Measurements from ENCODE around the gene SYTL2. TPM values are rescaled to one million over a fixed set of nuclear protein-coding genes. Genes with fewer than 3 reads are reported as not detected.
A peak's percentile ranks its signal among the peaks of the same experiment; 100 is the strongest.
"Not testable (repeated sequence)": the region's sequence is repeated elsewhere in the genome, so short reads cannot be mapped to it uniquely, and the experiment has no call there.

SYTL2 gene
- polyA plus RNA-seq, 4 donors = 64.1 to 85.4 (median 73.8) TPM

- peak in 2 of 4 donors; percentile 58 to 63 for DNase-seq (ENCODE audit: low read depth in 4 of 4, low spot score in 3 of 4)
Observed at GRCh38 chr11:85663753-85664614, 147.0 kb downstream of the SYTL2 start.

- no peak for DNase-seq (ENCODE audit: low read depth in 4 of 4, low spot score in 3 of 4)
Observed at GRCh38 chr11:85663080-85663752, 147.7 kb downstream of the SYTL2 start.

- DNase-seq (ENCODE audit: low read depth in 4 of 4, low spot score in 3 of 4) = no peak
Observed at GRCh38 chr11:85661972-85662664, 148.8 kb downstream of the SYTL2 start.

- DNase-seq (ENCODE audit: low read depth in 4 of 4, low spot score in 3 of 4) = no peak
Observed at GRCh38 chr11:85658180-85658579, 152.8 kb downstream of the SYTL2 start.

DNA sequence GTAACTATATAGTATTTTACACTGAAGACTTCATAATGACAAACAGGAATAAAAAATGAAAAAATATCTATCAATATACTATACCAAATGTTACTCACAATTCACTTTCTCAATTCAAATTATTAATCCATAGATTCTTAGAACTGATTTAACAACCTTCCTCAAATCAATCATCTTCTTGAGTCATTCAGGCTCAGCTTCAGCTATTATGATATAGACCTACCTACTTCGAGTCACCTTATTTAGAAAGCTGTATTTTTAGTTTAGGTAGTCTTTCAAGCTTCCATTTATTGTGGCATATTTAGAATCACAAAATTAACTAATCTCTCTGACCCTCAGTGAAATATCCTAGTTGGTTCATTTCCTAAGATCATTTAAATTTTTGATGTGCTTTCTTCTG, 154.2 kb downstream of the SYTL2 start:
- DNase-seq (ENCODE audit: low read depth in 4 of 4, low spot score in 3 of 4) = no peak

DNA sequence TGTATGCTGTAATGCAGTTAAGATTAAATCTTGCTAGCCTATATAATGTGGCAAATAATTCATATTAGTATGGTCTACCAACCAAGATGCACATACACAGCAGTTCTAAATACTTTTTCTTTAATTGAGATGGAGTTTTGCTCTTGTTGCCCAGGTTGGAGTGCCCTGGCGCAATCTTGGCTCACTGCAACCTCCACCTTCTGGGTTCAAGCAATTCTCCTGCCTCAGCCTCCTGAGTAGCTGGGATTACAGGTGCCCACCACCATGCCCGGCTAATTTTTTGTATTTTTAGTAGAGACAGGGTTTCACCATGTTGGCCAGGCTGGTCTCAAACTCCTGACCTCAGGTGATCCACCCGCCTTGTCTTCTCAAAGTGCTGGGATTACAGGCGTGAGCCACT, 156.6 kb downstream of the SYTL2 start:
- DNase-seq (ENCODE audit: low read depth in 4 of 4, low spot score in 3 of 4) = not testable (repeated sequence)

DNA sequence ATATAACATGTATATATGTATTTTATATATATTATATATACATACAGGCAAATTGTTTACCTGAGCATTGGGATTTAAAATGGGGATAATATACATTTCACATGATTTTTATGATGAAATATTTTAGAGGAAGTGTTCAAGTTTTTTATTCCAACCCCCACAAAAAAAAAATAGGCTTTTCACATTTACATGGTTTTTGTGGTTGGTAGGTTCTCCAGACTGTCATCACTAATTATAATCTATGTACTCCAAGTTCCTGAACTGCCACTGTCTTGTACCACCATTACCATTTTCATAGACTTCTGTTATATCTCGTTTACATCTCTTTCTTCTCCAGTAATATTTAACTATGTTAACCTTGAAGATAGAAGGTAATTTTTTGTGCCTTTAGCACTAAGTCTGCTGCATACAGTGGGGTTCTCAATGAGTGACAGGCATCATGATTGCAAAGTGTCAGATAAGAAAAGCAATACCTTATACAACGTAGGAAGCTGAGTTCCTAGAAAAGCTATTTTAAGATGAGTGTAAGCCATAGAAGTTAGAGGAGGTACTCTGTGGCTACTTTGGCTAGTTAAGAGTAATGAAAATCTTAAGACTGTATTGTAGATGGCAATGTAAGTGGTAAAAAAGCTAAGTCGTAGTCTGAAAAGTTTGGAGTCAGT, 158.0 kb downstream of the SYTL2 start:
- DNase-seq (ENCODE audit: low read depth in 4 of 4, low spot score in 3 of 4) = no peak

DNA sequence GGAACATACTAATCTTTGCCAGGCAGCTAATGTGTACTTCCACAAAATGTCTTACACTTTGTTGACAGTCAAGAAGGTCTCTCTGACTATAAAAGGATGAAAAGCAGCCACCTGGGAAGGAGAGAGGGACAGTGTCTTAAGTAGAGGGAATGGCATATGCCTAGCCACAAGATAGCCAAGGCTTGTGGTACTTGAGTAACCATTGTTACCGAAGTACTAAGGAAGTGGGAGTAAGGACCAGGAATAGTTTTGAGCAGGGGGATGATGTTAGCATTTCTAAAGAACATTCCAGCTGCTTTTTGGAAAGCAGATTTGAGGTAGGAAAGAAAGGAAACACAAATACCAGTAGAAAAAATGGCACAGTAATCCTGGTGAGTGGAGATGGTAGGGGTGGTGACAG, 159.8 kb downstream of the SYTL2 start:
- no peak for DNase-seq (ENCODE audit: low read depth in 4 of 4, low spot score in 3 of 4)

GRCh38 chr11:85647604-85648299, 163.2 kb downstream of the SYTL2 start, which contains the start of gene TMEM126A:
TSS of gene TMEM126A (plus strand) at chr11:85647967. CDS start at chr11:85650256, 2,289 bp downstream.
- DNase-seq (ENCODE audit: low read depth in 4 of 4, low spot score in 3 of 4) = peak; percentile 74 to 80 (median 76)

- DNase-seq (ENCODE audit: low read depth in 4 of 4, low spot score in 3 of 4) = no peak
Observed at GRCh38 chr11:85647078-85647477, 163.9 kb downstream of the SYTL2 start.

Other genes with a start within 250 kb of the SYTL2 start
- 10 to 100 TPM; 12.8 to 14.2 (median 13.7) TPM for gene DLG2, start 183.8 kb downstream of the SYTL2 start, polyA plus RNA-seq (ENCODE audit: insufficient read length in 4 of 4)
- gene TMEM126B, start 182.5 kb downstream of the SYTL2 start, polyA plus RNA-seq (ENCODE audit: insufficient read length in 4 of 4) = 10 to 100 TPM; 57.7 to 67.4 (median 62.7) TPM
- gene TMEM126A, start 163.2 kb downstream of the SYTL2 start, polyA plus RNA-seq (ENCODE audit: insufficient read length in 4 of 4) = 10 to 100 TPM; 32.6 to 36.4 (median 34.3) TPM
- 100 to 1,000 TPM; 100 to 125 (median 118) TPM for gene CREBZF, start 146.0 kb downstream of the SYTL2 start, polyA plus RNA-seq (ENCODE audit: insufficient read length in 4 of 4)
- gene CCDC89, start 124.9 kb downstream of the SYTL2 start, polyA plus RNA-seq (ENCODE audit: insufficient read length in 4 of 4) = 1 to 10 TPM; 3.0 to 5.0 (median 3.9) TPM
- under 1 TPM in 2 of 4 donors, not detected in 2; 0.05 to 0.11 TPM for gene CCDC83, start 44.2 kb upstream of the SYTL2 start, polyA plus RNA-seq (ENCODE audit: insufficient read length in 4 of 4)

Data from right renal pelvis (tissue), 4 donors.